ENCODE measurements around the gene PDE11A. TPM values are rescaled to one million over a fixed set of nuclear protein-coding genes. Genes with fewer than 3 reads are reported as not detected.

The PDE11A gene
- total and polyA plus RNA-seq, 4 donors = 1.0 to 5.9 (median 1.7) TPM

DNA sequence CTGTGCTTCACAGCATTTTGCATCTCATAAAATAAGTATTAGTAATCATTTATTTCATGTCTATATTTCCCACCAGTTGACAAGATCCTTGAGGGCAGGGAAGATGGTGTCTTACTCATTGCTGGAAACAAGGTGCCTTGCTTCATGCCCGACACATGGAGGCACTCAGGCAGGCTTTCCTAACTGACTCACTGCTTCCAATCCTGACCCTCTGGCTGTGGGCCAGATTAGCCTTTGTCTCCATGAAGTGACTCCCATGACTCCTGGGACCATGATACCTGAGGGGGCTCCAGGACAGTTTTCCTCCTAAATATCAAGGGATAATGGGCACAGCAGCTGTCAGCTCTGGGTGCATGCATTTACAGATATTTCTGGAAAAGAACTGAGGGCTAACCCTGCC lies 405.0 kb downstream of the PDE11A start:
- no peaks in the 10 kb centered on the region for H3K36me3 ChIP-seq (ENCODE audit: control insufficient read depth in 4 of 4, insufficient read depth in 3 of 4, low read depth in 1 of 4, low read length in 3 of 4)
- peaks cover 3 to 8% (median 5%) of the 10 kb centered on the region in 4 donors for H3K4me1 ChIP-seq (ENCODE audit: control insufficient read depth in 4 of 4, insufficient read depth in 4 of 4, low read length in 3 of 4)
- no peak for TF ChIP-seq HNF4A (conservative IDR thresholded peaks at IDR 0.05)
- TF ChIP-seq RXRA (IDR thresholded peaks at IDR 0.05) = no peak
- TF ChIP-seq, protein P1, sequence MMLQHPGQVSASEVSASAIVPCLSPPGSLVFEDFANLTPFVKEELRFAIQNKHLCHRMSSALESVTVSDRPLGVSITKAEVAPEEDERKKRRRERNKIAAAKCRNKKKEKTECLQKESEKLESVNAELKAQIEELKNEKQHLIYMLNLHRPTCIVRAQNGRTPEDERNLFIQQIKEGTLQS (IDR thresholded peaks at IDR 0.05) = no peak
- TF ChIP-seq FOXA2 (IDR thresholded peaks at IDR 0.05) = no peak
- no peak for TF ChIP-seq RAD21 (IDR thresholded peaks at IDR 0.05)
- TF ChIP-seq, protein P2, sequence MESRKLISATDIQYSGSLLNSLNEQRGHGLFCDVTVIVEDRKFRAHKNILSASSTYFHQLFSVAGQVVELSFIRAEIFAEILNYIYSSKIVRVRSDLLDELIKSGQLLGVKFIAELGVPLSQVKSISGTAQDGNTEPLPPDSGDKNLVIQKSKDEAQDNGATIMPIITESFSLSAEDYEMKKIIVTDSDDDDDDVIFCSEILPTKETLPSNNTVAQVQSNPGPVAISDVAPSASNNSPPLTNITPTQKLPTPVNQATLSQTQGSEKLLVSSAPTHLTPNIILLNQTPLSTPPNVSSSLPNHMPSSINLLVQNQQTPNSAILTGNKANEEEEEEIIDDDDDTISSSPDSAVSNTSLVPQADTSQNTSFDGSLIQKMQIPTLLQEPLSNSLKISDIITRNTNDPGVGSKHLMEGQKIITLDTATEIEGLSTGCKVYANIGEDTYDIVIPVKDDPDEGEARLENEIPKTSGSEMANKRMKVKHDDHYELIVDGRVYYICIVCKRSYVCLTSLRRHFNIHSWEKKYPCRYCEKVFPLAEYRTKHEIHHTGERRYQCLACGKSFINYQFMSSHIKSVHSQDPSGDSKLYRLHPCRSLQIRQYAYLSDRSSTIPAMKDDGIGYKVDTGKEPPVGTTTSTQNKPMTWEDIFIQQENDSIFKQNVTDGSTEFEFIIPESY (IDR thresholded peaks at IDR 0.05) = no peak
- TF ChIP-seq NR2F2 (IDR thresholded peaks at IDR 0.05) = no peak
- no peak for TF ChIP-seq HNF4G (IDR thresholded peaks at IDR 0.05)
- no peak for TF ChIP-seq SP1 (IDR thresholded peaks at IDR 0.05)
- H3K27me3 ChIP-seq (ENCODE audit: control insufficient read depth in 4 of 4, insufficient read depth in 4 of 4, low read length in 3 of 4) = no peaks in the 10 kb centered on the region
- H3K9ac ChIP-seq (ENCODE audit: low read depth in 1 of 2, low read length in 2 of 2) = no peak overlapping the region
- H3K4me3 ChIP-seq (ENCODE audit: low read depth in 1 of 3, low read length in 3 of 3) = no peak overlapping the region
- H3K9me3 ChIP-seq (ENCODE audit: control insufficient read depth in 4 of 4, low read length in 3 of 4) = no peaks in the 10 kb centered on the region
- no peak for DNase-seq (ENCODE audit: low spot score)
- 89% methylated on average over 1 of the region's 1 CpG for WGBS
- H3K27ac ChIP-seq (ENCODE audit: low read depth in 1 of 2, low read length in 2 of 2) = no peak overlapping the region

DNA sequence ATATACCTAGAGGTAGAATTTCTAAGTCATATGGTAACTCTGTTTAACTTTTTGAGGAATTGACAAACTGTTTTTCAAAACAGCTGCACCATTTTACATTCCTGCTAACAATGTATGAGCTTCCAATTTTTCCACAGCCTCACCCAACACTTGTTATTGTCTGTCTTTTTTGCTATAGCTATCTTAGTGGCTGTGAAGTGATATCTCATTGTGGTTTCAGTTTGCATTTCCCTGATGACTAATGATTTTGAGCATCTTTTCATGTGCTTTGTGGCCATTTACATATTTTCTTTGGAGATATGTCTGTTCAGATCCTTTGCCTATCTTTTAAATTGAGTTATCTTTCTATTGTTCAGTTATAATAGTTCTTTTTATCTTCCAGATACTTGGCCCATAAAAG lies 406.2 kb downstream of the PDE11A start:
- no peak for DNase-seq (ENCODE audit: low spot score)
- no peak overlapping the region for H3K27ac ChIP-seq (ENCODE audit: low read depth in 1 of 2, low read length in 2 of 2)

More for the DNA sequence above, 406.2 kb downstream of the PDE11A start:
- H3K9ac ChIP-seq (ENCODE audit: low read depth in 1 of 2, low read length in 2 of 2) = no peak overlapping the region
- no peaks in the 10 kb centered on the region for H3K36me3 ChIP-seq (ENCODE audit: control insufficient read depth in 4 of 4, insufficient read depth in 3 of 4, low read depth in 1 of 4, low read length in 3 of 4)
- TF ChIP-seq GABPA (IDR thresholded peaks at IDR 0.05 in 1 of 2, conservative IDR thresholded peaks at IDR 0.05 in 1 of 2) = no peak
- TF ChIP-seq YY1 (IDR thresholded peaks at IDR 0.05) = no peak
- TF ChIP-seq FOXA1 (IDR thresholded peaks at IDR 0.05) = no peak
- no peak for TF ChIP-seq RAD21 (IDR thresholded peaks at IDR 0.05)
- TF ChIP-seq, protein P3, sequence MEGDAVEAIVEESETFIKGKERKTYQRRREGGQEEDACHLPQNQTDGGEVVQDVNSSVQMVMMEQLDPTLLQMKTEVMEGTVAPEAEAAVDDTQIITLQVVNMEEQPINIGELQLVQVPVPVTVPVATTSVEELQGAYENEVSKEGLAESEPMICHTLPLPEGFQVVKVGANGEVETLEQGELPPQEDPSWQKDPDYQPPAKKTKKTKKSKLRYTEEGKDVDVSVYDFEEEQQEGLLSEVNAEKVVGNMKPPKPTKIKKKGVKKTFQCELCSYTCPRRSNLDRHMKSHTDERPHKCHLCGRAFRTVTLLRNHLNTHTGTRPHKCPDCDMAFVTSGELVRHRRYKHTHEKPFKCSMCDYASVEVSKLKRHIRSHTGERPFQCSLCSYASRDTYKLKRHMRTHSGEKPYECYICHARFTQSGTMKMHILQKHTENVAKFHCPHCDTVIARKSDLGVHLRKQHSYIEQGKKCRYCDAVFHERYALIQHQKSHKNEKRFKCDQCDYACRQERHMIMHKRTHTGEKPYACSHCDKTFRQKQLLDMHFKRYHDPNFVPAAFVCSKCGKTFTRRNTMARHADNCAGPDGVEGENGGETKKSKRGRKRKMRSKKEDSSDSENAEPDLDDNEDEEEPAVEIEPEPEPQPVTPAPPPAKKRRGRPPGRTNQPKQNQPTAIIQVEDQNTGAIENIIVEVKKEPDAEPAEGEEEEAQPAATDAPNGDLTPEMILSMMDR (IDR thresholded peaks at IDR 0.05; ENCODE audit: low read depth, low read length, missing input control) = no peak
- TF ChIP-seq HNF4G (IDR thresholded peaks at IDR 0.05) = no peak
- TF ChIP-seq NR2F2 (IDR thresholded peaks at IDR 0.05) = no peak
- TF ChIP-seq, protein P4, sequence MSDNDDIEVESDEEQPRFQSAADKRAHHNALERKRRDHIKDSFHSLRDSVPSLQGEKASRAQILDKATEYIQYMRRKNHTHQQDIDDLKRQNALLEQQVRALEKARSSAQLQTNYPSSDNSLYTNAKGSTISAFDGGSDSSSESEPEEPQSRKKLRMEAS (IDR thresholded peaks at IDR 0.05) = no peak
- TF ChIP-seq, protein P2 (IDR thresholded peaks at IDR 0.05) = no peak
- TF ChIP-seq TAF1 (conservative IDR thresholded peaks at IDR 0.05) = no peak
- TF ChIP-seq EGR1 (IDR thresholded peaks at IDR 0.05; ENCODE audit: low read depth in 2 of 2) = no peak
- TF ChIP-seq, protein P1 (IDR thresholded peaks at IDR 0.05) = no peak
- no peak for TF ChIP-seq JUND (IDR thresholded peaks at IDR 0.05)
- TF ChIP-seq, protein P5, sequence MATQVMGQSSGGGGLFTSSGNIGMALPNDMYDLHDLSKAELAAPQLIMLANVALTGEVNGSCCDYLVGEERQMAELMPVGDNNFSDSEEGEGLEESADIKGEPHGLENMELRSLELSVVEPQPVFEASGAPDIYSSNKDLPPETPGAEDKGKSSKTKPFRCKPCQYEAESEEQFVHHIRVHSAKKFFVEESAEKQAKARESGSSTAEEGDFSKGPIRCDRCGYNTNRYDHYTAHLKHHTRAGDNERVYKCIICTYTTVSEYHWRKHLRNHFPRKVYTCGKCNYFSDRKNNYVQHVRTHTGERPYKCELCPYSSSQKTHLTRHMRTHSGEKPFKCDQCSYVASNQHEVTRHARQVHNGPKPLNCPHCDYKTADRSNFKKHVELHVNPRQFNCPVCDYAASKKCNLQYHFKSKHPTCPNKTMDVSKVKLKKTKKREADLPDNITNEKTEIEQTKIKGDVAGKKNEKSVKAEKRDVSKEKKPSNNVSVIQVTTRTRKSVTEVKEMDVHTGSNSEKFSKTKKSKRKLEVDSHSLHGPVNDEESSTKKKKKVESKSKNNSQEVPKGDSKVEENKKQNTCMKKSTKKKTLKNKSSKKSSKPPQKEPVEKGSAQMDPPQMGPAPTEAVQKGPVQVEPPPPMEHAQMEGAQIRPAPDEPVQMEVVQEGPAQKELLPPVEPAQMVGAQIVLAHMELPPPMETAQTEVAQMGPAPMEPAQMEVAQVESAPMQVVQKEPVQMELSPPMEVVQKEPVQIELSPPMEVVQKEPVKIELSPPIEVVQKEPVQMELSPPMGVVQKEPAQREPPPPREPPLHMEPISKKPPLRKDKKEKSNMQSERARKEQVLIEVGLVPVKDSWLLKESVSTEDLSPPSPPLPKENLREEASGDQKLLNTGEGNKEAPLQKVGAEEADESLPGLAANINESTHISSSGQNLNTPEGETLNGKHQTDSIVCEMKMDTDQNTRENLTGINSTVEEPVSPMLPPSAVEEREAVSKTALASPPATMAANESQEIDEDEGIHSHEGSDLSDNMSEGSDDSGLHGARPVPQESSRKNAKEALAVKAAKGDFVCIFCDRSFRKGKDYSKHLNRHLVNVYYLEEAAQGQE (IDR thresholded peaks at IDR 0.05) = no peak
- no peak for TF ChIP-seq HNF4A (conservative IDR thresholded peaks at IDR 0.05)
- H3K4me1 ChIP-seq (ENCODE audit: control insufficient read depth in 4 of 4, insufficient read depth in 4 of 4, low read length in 3 of 4) = peaks cover 3 to 8% (median 5%) of the 10 kb centered on the region in 4 donors
- H3K4me3 ChIP-seq (ENCODE audit: low read depth in 1 of 3, low read length in 3 of 3) = no peak overlapping the region
- H3K9me3 ChIP-seq (ENCODE audit: control insufficient read depth in 4 of 4, low read length in 3 of 4) = no peaks in the 10 kb centered on the region
- no peaks in the 10 kb centered on the region for H3K27me3 ChIP-seq (ENCODE audit: control insufficient read depth in 4 of 4, insufficient read depth in 4 of 4, low read length in 3 of 4)
